Measurements from ENCODE around the gene RND3. TPM values are rescaled to one million over a fixed set of nuclear protein-coding genes. Genes with fewer than 3 reads are reported as not detected.

The RND3 gene
- total and polyA plus RNA-seq, 10 of the 15 experiments (the other 5 are each of a cell fraction or from before 2014, with no cell fraction given) = 0.38 to 18.3 (median 0.93) TPM

GRCh38 chr2:150475479-150476250, 11.8 kb downstream of the RND3 start:
- FAIRE-seq (no peak), DNase-seq (ENCODE audit: low read depth, low spot score) (no peak), ATAC-seq (no peak)
- ChIA-PET CTCF (interaction anchor here (1.1 to 3.7 kb wide), 6 partner anchors 10 to 117 kb away, joined by 3 to 21 read pairs (median 4); no protein-coding TSS in a partner anchor), POLR2A (interaction anchor here (0.9 to 7.0 kb wide), 7 partner anchors 8 to 98 kb away, joined by 3 to 45 read pairs (median 4); no protein-coding TSS in a partner anchor), SMC1A (ENCODE audit: uncharacterized antibody, unreplicated experiment) (interaction anchor here (0.6 to 6.5 kb wide), 26 partner anchors 7 to 350 kb away, joined by 3 to 66 read pairs (median 4); no protein-coding TSS in a partner anchor), RAD21 (ENCODE audit: unreplicated experiment) (interaction anchor here (0.6 to 11.2 kb wide), 24 partner anchors 7 to 934 kb away, joined by 3 to 143 read pairs (median 4); partner anchors contain the start of gene RIF1)
- no peaks in the 10 kb centered on the region for H3K36me3 ChIP-seq (ENCODE audit: control insufficient read depth in 2 of 2, insufficient read depth in 2 of 2, low read length in 1 of 2)
- no peak overlapping the region for H3K27ac ChIP-seq (ENCODE audit: control insufficient read depth, insufficient read depth)
- no peaks in the 10 kb centered on the region; the same call in 1 of the 2 replicates for H4K20me1 ChIP-seq (ENCODE audit: control insufficient read depth, insufficient read depth)
- 34% methylated on average over 6 of the region's 6 CpGs for WGBS (ENCODE audit: insufficient coverage, insufficient replicate concordance, low lambda C conversion rate, missing lambda C conversion rate)
- intact Hi-C loops (cut with micrococcal nuclease; ENCODE audit: unreplicated experiment) = no loop called here
- no peaks in the 10 kb centered on the region for H3K79me2 ChIP-seq (ENCODE audit: control insufficient read depth, insufficient read depth, low read length)
- H3K4me1 ChIP-seq (ENCODE audit: control insufficient read depth, insufficient read depth, low read length) = no peaks in the 10 kb centered on the region
- no TSS peak for BruUV-seq (replicated peaks)
- no peak for TF ChIP-seq EZH2 (IDR thresholded peaks at IDR 0.05; ENCODE audit: borderline replicate concordance, control insufficient read depth, low read depth, low read length)
- TF ChIP-seq, protein P1, sequence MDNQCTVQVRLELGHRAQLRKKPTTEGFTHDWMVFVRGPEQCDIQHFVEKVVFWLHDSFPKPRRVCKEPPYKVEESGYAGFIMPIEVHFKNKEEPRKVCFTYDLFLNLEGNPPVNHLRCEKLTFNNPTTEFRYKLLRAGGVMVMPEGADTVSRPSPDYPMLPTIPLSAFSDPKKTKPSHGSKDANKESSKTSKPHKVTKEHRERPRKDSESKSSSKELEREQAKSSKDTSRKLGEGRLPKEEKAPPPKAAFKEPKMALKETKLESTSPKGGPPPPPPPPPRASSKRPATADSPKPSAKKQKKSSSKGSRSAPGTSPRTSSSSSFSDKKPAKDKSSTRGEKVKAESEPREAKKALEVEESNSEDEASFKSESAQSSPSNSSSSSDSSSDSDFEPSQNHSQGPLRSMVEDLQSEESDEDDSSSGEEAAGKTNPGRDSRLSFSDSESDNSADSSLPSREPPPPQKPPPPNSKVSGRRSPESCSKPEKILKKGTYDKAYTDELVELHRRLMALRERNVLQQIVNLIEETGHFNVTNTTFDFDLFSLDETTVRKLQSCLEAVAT (IDR thresholded peaks at IDR 0.05) = no peak
- no peak for TF ChIP-seq PBX3 (IDR thresholded peaks at IDR 0.05; ENCODE audit: insufficient replicate concordance, low read depth, low read length)
- TF ChIP-seq BHLHE40 (IDR thresholded peaks at IDR 0.05; ENCODE audit: borderline replicate concordance in 1 of 2, low read depth in 2 of 2, low read length in 1 of 2) = no peak
- no peak for TF ChIP-seq NR2C1 (IDR thresholded peaks at IDR 0.05)
- no peak for TF ChIP-seq KAT2A (conservative IDR thresholded peaks at IDR 0.05; ENCODE audit: control insufficient read depth, low read depth, low read length)
- no peak for TF ChIP-seq BCL11A (IDR thresholded peaks at IDR 0.05; ENCODE audit: low read depth, low read length)
- no peak overlapping the region for H3K9ac ChIP-seq (ENCODE audit: control insufficient read depth, insufficient read depth, low read length)
- no peak overlapping the region for H2AFZ ChIP-seq (ENCODE audit: control insufficient read depth, low read depth, low read length)
- H3K4me3 ChIP-seq = no peak overlapping the region
- no peaks in the 10 kb centered on the region for H3K9me3 ChIP-seq (replicated peaks; ENCODE audit: control insufficient read depth, insufficient read depth, low read length)
- in situ Hi-C loops (cut with MboI) = no loop called here
- no peak overlapping the region for H3K4me2 ChIP-seq (ENCODE audit: control insufficient read depth, insufficient read depth)
- no peaks in the 10 kb centered on the region for H3K27me3 ChIP-seq (replicated peaks in 1 of 2; ENCODE audit: control insufficient read depth in 2 of 2, insufficient read depth in 2 of 2, low read length in 1 of 2)
